HG03520 (cell line): ENCODE measurements around the gene ZMAT5.
"Not testable (repeated sequence)": the region's sequence is repeated elsewhere in the genome, so short reads cannot be mapped to it uniquely, and the experiment has no call there.

Experiments
- ATAC-seq: cut with Tn5 transposase; IDR thresholded peaks from one replicate; pipeline ENCODE4 v1.9.1; 2021; ENCODE audit warnings: mild to moderate bottlenecking, moderate library complexity; ENCODE audit not compliant: unreplicated experiment

ZMAT5 gene

GRCh38 chr22:29755889-29756288, 10.9 kb downstream of the ZMAT5 start:
- ATAC-seq: no peak

- not testable (repeated sequence) for ATAC-seq
These were observed 12.0 kb downstream of the ZMAT5 start for GRCh38 chr22:29754658-29755395.

GRCh38 chr22:29753808-29754657, 12.8 kb downstream of the ZMAT5 start:
- ATAC-seq: no peak

GRCh38 chr22:29751669-29752068, 15.1 kb downstream of the ZMAT5 start:
- ATAC-seq: no peak

GRCh38 chr22:29750559-29751538, 16.0 kb downstream of the ZMAT5 start:
- no peak for ATAC-seq

- ATAC-seq: no peak
These were observed 16.8 kb downstream of the ZMAT5 start for GRCh38 chr22:29750029-29750428.

GRCh38 chr22:29748248-29748893, 18.4 kb downstream of the ZMAT5 start:
- ATAC-seq: no peak

- no peak for ATAC-seq
These were observed 19.0 kb downstream of the ZMAT5 start for GRCh38 chr22:29747832-29748231.

GRCh38 chr22:29744902-29745301, 21.9 kb downstream of the ZMAT5 start:
- ATAC-seq: no peak

- ATAC-seq: no peak
These were observed 24.5 kb downstream of the ZMAT5 start for GRCh38 chr22:29742326-29742725.

GRCh38 chr22:29741926-29742325, 24.9 kb downstream of the ZMAT5 start:
- ATAC-seq: no peak

GRCh38 chr22:29740216-29740615, 26.6 kb downstream of the ZMAT5 start:
- no peak for ATAC-seq

- ATAC-seq: no peak
These were observed 27.4 kb downstream of the ZMAT5 start for GRCh38 chr22:29739346-29739875.

- ATAC-seq: no peak
These were observed 28.5 kb downstream of the ZMAT5 start for GRCh38 chr22:29738118-29738815.

GRCh38 chr22:29737251-29738117, 29.3 kb downstream of the ZMAT5 start:
- no peak for ATAC-seq

GRCh38 chr22:29735416-29735815, 31.4 kb downstream of the ZMAT5 start:
- no peak for ATAC-seq

- no peak for ATAC-seq
These were observed 32.0 kb downstream of the ZMAT5 start for GRCh38 chr22:29734838-29735237.

- ATAC-seq: no peak
These were observed 32.4 kb downstream of the ZMAT5 start for GRCh38 chr22:29734406-29734805.
